ENCODE results near the gene MYO5B. TPM values are rescaled to one million over a fixed set of nuclear protein-coding genes. Genes with fewer than 3 reads are reported as not detected.

The MYO5B gene
- total and polyA plus RNA-seq, 2 of the 4 experiments (the other 2 are of a cell fraction), result 0.24 to 0.54 TPM

GRCh38 chr18:49933530-49934128 lies 261.3 kb downstream of the MYO5B start:
- no peak overlapping the region for H2AK5ac ChIP-seq (ENCODE audit: low read depth, low read length)
- peaks cover 2% of the 10 kb centered on the region for H3K27me3 ChIP-seq (ENCODE audit: control insufficient read depth, insufficient read depth, low read length)
- no peak overlapping the region for H3K14ac ChIP-seq (replicated peaks; ENCODE audit: low read depth, low read length)
- no peak overlapping the region for H3K4me2 ChIP-seq (ENCODE audit: low read depth, low read length)
- H3K79me1 ChIP-seq (ENCODE audit: low read depth in 1 of 2, low read length in 2 of 2), result no peaks in the 10 kb centered on the region
- in situ Hi-C loops (cut with MboI; ENCODE audit: low sequenced_read_pairs), result no loop called here
- ChIA-PET POLR2A (ENCODE audit: unreplicated experiment) (no interaction called here), CTCF (no interaction called here)
- no peak overlapping the region for H3K27ac ChIP-seq (ENCODE audit: insufficient read depth, low read length)
- no peak overlapping the region for H2BK20ac ChIP-seq (ENCODE audit: low read depth, low read length)
- H3K18ac ChIP-seq (ENCODE audit: low read depth, low read length), result no peak overlapping the region
- H3K9me1 ChIP-seq (ENCODE audit: insufficient read depth, low read length), result no peaks in the 10 kb centered on the region
- no peak overlapping the region for H3K4ac ChIP-seq (ENCODE audit: low read depth, low read length)
- H4K5ac ChIP-seq (ENCODE audit: low read depth, low read length), result no peak overlapping the region
- no peaks in the 10 kb centered on the region for H4K20me1 ChIP-seq (ENCODE audit: insufficient read depth, low read length)
- H2BK120ac ChIP-seq (ENCODE audit: low read depth, low read length), result no peak overlapping the region
- no peak for TF ChIP-seq USF2 (IDR thresholded peaks at IDR 0.05; ENCODE audit: low read depth, low read length)
- TF ChIP-seq NFE2L2 (IDR thresholded peaks at IDR 0.05; ENCODE audit: low read depth, low read length), result no peak
- no peak for TF ChIP-seq SMC3 (IDR thresholded peaks at IDR 0.05; ENCODE audit: low read depth, low read length)
- no peak for TF ChIP-seq RFX5 (IDR thresholded peaks at IDR 0.05; ENCODE audit: low read depth, low read length)
- no peak for TF ChIP-seq MAFK (IDR thresholded peaks at IDR 0.05; ENCODE audit: low read depth, low read length)
- no peak for TF ChIP-seq CTCF (conservative IDR thresholded peaks at IDR 0.05; ENCODE audit: low read depth, low read length)
- no peak for TF ChIP-seq CHD1 (IDR thresholded peaks at IDR 0.05; ENCODE audit: low read depth, low read length)
- TF ChIP-seq FOS (IDR thresholded peaks at IDR 0.05; ENCODE audit: low read depth, low read length), result no peak
- TF ChIP-seq RCOR1 (IDR thresholded peaks at IDR 0.05; ENCODE audit: insufficient replicate concordance, low read length), result no peak
- no peaks in the 10 kb centered on the region for H3K9me3 ChIP-seq (ENCODE audit: control insufficient read depth, insufficient read depth, low read length)
- no peak overlapping the region for H2BK15ac ChIP-seq (ENCODE audit: low read depth, low read length)
- intact Hi-C loops (cut with micrococcal nuclease), result no loop called here
- no peaks in the 10 kb centered on the region for H3K4me1 ChIP-seq (ENCODE audit: control insufficient read depth, insufficient read depth, low read length)
- no peak overlapping the region for H3K23ac ChIP-seq (ENCODE audit: low read depth, low read length)
- ATAC-seq (ENCODE audit: low read depth) (0 out of 2 replicates have a peak, but pooled peaks have one; percentile 24), DNase-seq (peak; percentile 59)
- no CpG with 5 or more reads among the region's 3 CpGs for WGBS, 2 experiments (ENCODE audit: extremely low coverage in 2 of 2, insufficient read length in 1 of 2)
- H2BK5ac ChIP-seq (ENCODE audit: low read depth, low read length, poor library complexity, severe bottlenecking), result no peak overlapping the region
- no peak overlapping the region for H2AK9ac ChIP-seq (replicated peaks; ENCODE audit: low read depth, low read length, poor library complexity)
- no peak overlapping the region for H2AFZ ChIP-seq (replicated peaks; ENCODE audit: low read length, poor library complexity)
- H4K91ac ChIP-seq (ENCODE audit: insufficient read depth, low read depth, low read length), result no peak overlapping the region
- no peak overlapping the region for H3K4me3 ChIP-seq (ENCODE audit: insufficient read depth, low read depth, low read length)
- H3K56ac ChIP-seq (ENCODE audit: extremely low read depth, insufficient read depth, low read length), result no peak overlapping the region
- no peaks in the 10 kb centered on the region for H3K36me3 ChIP-seq (ENCODE audit: control insufficient read depth, insufficient read depth, low read length)
- no TSS peak for BruUV-seq (replicated peaks)
- no peak overlapping the region for H4K8ac ChIP-seq (ENCODE audit: low read depth in 2 of 2, low read length in 2 of 2)
- H3K9ac ChIP-seq (ENCODE audit: low read depth, low read length), result no peak overlapping the region
- dilution Hi-C loops (cut with HindIII; ENCODE audit: low sequenced_read_pairs, unreplicated experiment), result no loop called here

Data from IMR-90 (cell line).